Measurements from ENCODE around the gene GALNT9.

DNA sequence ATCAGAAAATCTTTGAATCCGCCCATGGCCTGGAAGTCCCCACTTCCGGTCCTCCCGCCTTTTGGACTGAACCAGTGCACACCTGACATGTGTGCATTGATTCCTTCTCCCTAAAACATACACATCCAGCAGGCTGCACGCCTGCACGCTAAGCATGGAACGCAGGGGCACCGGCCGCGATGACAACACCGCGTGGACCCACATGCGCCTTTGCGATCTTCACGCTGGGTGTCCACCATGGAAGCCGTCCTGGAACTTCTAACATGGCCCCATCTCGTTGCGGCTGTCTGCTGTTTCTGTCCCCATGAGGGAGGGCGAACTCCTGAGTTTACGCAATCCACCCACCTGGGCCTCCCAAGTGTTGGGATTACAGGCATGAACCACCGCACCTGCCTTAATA, 73.7 kb downstream of the GALNT9 start:
- TF ChIP-seq, protein P1, sequence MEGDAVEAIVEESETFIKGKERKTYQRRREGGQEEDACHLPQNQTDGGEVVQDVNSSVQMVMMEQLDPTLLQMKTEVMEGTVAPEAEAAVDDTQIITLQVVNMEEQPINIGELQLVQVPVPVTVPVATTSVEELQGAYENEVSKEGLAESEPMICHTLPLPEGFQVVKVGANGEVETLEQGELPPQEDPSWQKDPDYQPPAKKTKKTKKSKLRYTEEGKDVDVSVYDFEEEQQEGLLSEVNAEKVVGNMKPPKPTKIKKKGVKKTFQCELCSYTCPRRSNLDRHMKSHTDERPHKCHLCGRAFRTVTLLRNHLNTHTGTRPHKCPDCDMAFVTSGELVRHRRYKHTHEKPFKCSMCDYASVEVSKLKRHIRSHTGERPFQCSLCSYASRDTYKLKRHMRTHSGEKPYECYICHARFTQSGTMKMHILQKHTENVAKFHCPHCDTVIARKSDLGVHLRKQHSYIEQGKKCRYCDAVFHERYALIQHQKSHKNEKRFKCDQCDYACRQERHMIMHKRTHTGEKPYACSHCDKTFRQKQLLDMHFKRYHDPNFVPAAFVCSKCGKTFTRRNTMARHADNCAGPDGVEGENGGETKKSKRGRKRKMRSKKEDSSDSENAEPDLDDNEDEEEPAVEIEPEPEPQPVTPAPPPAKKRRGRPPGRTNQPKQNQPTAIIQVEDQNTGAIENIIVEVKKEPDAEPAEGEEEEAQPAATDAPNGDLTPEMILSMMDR (IDR thresholded peaks at IDR 0.05; ENCODE audit: borderline replicate concordance, extremely low read depth, low read length, poor library complexity, severe bottlenecking), result no peak
- TF ChIP-seq EZH2 (IDR thresholded peaks at IDR 0.05; ENCODE audit: borderline replicate concordance, low read depth, low read length, severe bottlenecking), result no peak

All from DND-41 (cell line).